ENCODE measurements around the gene PLEKHG5. TPM values are rescaled to one million over a fixed set of nuclear protein-coding genes. Genes with fewer than 3 reads are reported as not detected.

Gene PLEKHG5
- total RNA-seq, 2 experiments from 2014 or later: 2.1 to 2.2 TPM

GRCh38 chr1:6486433-6487011 is 4.9 kb downstream of the PLEKHG5 start:
- CTCF ChIA-PET: interaction anchor here (0.8 to 1.9 kb wide), 12 partner anchors 9 to 234 kb away, joined by 3 to 10 read pairs (median 4); no protein-coding TSS in a partner anchor
- POLR2A ChIA-PET: no interaction called here

- ChIA-PET POLR2A (no interaction called here), CTCF (interaction anchor here (0.5 to 1.9 kb wide), 13 partner anchors 9 to 233 kb away, joined by 3 to 10 read pairs (median 3); no protein-coding TSS in a partner anchor)
Observed at GRCh38 chr1:6485168-6486101, 6.0 kb downstream of the PLEKHG5 start.

GRCh38 chr1:6484826-6485167 is 6.7 kb downstream of the PLEKHG5 start:
- CTCF ChIA-PET: interaction anchor here (1.0 to 1.9 kb wide), 3 partner anchors 13 to 30 kb away, joined by 3 to 4 read pairs (median 3); no protein-coding TSS in a partner anchor
- POLR2A ChIA-PET: no interaction called here

GRCh38 chr1:6483761-6484117 is 7.7 kb downstream of the PLEKHG5 start:
- ChIA-PET POLR2A (no interaction called here), CTCF (interaction anchor here (0.8 to 1.0 kb wide), 2 partner anchors 12 to 13 kb away, joined by 3 read pairs; no protein-coding TSS in a partner anchor)

- ChIA-PET CTCF (interaction anchor here (0.8 kb wide), 1 partner anchor 13 kb away, joined by 3 read pairs; no protein-coding TSS in a partner anchor), POLR2A (no interaction called here)
Observed at GRCh38 chr1:6483017-6483760, 8.3 kb downstream of the PLEKHG5 start.

- ChIA-PET CTCF (no interaction called here), POLR2A (no interaction called here)
Observed at GRCh38 chr1:6481820-6482219, 9.6 kb downstream of the PLEKHG5 start.

- POLR2A ChIA-PET: no interaction called here
- CTCF ChIA-PET: interaction anchor here (0.6 to 3.1 kb wide), 9 partner anchors 9 to 153 kb away, joined by 3 to 10 read pairs (median 4); partner anchors contain the start of gene TNFRSF25
Observed at GRCh38 chr1:6477039-6477820, 14.2 kb downstream of the PLEKHG5 start.

- ChIA-PET CTCF (interaction anchor here (0.8 to 3.1 kb wide), 6 partner anchors 10 to 154 kb away, joined by 3 to 10 read pairs (median 3); partner anchors contain the start of gene TNFRSF25), POLR2A (no interaction called here)
Observed at GRCh38 chr1:6476483-6476882, 15.0 kb downstream of the PLEKHG5 start.

- ChIA-PET CTCF (interaction anchor here (0.6 to 3.1 kb wide), 7 partner anchors 9 to 261 kb away, joined by 3 to 10 read pairs (median 3); partner anchors contain the start of gene TNFRSF25), POLR2A (no interaction called here)
Observed at GRCh38 chr1:6475381-6476133, 15.9 kb downstream of the PLEKHG5 start.

- CTCF ChIA-PET: interaction anchor here (0.6 kb wide), 1 partner anchor 10 kb away, joined by 3 read pairs; no protein-coding TSS in a partner anchor
Observed at GRCh38 chr1:6474815-6475282, 16.6 kb downstream of the PLEKHG5 start.

GRCh38 chr1:6473974-6474814 is 17.3 kb downstream of the PLEKHG5 start:
- CTCF ChIA-PET: interaction anchor here (1.0 to 1.1 kb wide), 2 partner anchors 28 to 70 kb away, joined by 3 read pairs; no protein-coding TSS in a partner anchor

More at GRCh38 chr1:6474815-6475282, 16.6 kb downstream of the PLEKHG5 start:
- POLR2A ChIA-PET: no interaction called here

GRCh38 chr1:6473156-6473555 is 18.3 kb downstream of the PLEKHG5 start:
- POLR2A ChIA-PET: no interaction called here
- CTCF ChIA-PET: interaction anchor here (0.6 to 1.9 kb wide), 6 partner anchors 7 to 69 kb away, joined by 3 to 8 read pairs (median 3); no protein-coding TSS in a partner anchor

More at GRCh38 chr1:6473974-6474814, 17.3 kb downstream of the PLEKHG5 start:
- POLR2A ChIA-PET: no interaction called here

- ChIA-PET POLR2A (interaction anchor here (0.7 kb wide), 1 partner anchor 288 kb away, joined by 4 read pairs; no protein-coding TSS in a partner anchor), CTCF (interaction anchor here (0.9 to 1.9 kb wide), 6 partner anchors 8 to 18 kb away, joined by 3 to 8 read pairs (median 4); no protein-coding TSS in a partner anchor)
Observed at GRCh38 chr1:6472391-6472790, 19.1 kb downstream of the PLEKHG5 start.

- ChIA-PET POLR2A (interaction anchor here (0.7 kb wide), 1 partner anchor 287 kb away, joined by 4 read pairs; no protein-coding TSS in a partner anchor), CTCF (interaction anchor here (0.9 to 1.9 kb wide), 7 partner anchors 9 to 173 kb away, joined by 3 to 8 read pairs (median 3); no protein-coding TSS in a partner anchor)
Observed at GRCh38 chr1:6471970-6472368, 19.5 kb downstream of the PLEKHG5 start.

GRCh38 chr1:6471086-6471969 is 20.1 kb downstream of the PLEKHG5 start:
- ChIA-PET CTCF (interaction anchor here (0.8 to 1.9 kb wide), 7 partner anchors 9 to 174 kb away, joined by 3 to 8 read pairs (median 3); no protein-coding TSS in a partner anchor), POLR2A (no interaction called here)
